Smooth muscle cell (in vitro differentiated cells): ENCODE results near the gene TACR1. TPM values are rescaled to one million over a fixed set of nuclear protein-coding genes. Genes with fewer than 3 reads are reported as not detected.

Experiments used
- DNase-seq: peaks from one replicate; lab custom pipeline; 2025; ENCODE audit not compliant: unreplicated experiment; lab: John Stamatoyannopoulos, UW
- H2AFZ ChIP-seq: fragments of 200-600 bp; sonication (generic); 2 replicates; pipeline ENCODE4 v1.6.0; 2016; ENCODE audit warnings: antibody characterized with exemption, low read depth, mild to moderate bottlenecking
- H3F3A ChIP-seq: fragments of 200-600 bp; sonication (generic); 2 replicates; pipeline ENCODE4 v1.6.0; 2017; ENCODE audit warnings: antibody characterized with exemption, low read depth
- H3K27ac ChIP-seq: fragments of 200-600 bp; sonication (generic); 2 replicates; pipeline ENCODE4 v1.5.1; 2016; ENCODE audit warnings: low read depth, mild to moderate bottlenecking
- H3K27me3 ChIP-seq: fragments of 200-600 bp; sonication (generic); 2 replicates; pipeline ENCODE4 v1.6.1; 2016; ENCODE audit warnings: low read depth, mild to moderate bottlenecking
- H3K36me3 ChIP-seq: fragments of 200-600 bp; sonication (generic); 2 replicates; pipeline ENCODE4 v1.5.1; 2016; ENCODE audit warnings: low read depth
- H3K4me1 ChIP-seq: fragments of 200-600 bp; sonication (generic); 2 replicates; pipeline ENCODE4 v1.5.1; 2016; ENCODE audit warnings: low read depth
- H3K4me2 ChIP-seq: fragments of 200-600 bp; sonication (generic); 2 replicates; pipeline ENCODE4 v1.6.0; 2016; ENCODE audit warnings: mild to moderate bottlenecking
- H3K4me3 ChIP-seq: fragments of 200-600 bp; sonication (generic); 2 replicates; pipeline ENCODE4 v1.5.1; 2016; ENCODE audit warnings: mild to moderate bottlenecking
- H3K79me2 ChIP-seq: fragments of 200-600 bp; sonication (generic); 2 replicates; pipeline ENCODE4 v1.6.0; 2016; ENCODE audit warnings: low read depth, mild to moderate bottlenecking
- H3K9ac ChIP-seq: fragments of 200-600 bp; sonication (generic); 2 replicates; pipeline ENCODE4 v1.6.0; 2016; ENCODE audit warnings: low read depth
- H3K9me3 ChIP-seq: fragments of 200-600 bp; sonication (generic); replicated peaks from 2 replicates; pipeline ENCODE4 v1.5.1; 2016; ENCODE audit warnings: low read depth
- H4K20me1 ChIP-seq: fragments of 200-600 bp; sonication (generic); 2 replicates; pipeline ENCODE4 v1.6.0; 2016; ENCODE audit warnings: low read depth
- WGBS: methylation state at CpG from one replicate; pipeline ENCODE4 v1.1.7; 2016; ENCODE audit warnings: low lambda C conversion rate; 5-methylcytosine and 5-hydroxymethylcytosine counted together
- polyA plus RNA-seq: library from polyadenylated mRNA; unstranded; fragments of >200 nt; fragmentation: Nextera tagmentation; extraction: Ambion mirVana; gene quantifications from 2 replicates; pipeline ENCODE4 v1.2.1, GENCODE V29; 2016
- total RNA-seq: library from RNA; depleted of rRNA; stranded (reverse); fragments of >200 nt; gene quantifications from 2 replicates; pipeline ENCODE4 v1.2.3, GENCODE V29; 2014
- TF ChIP-seq, protein P1 (sequence below): fragments of 200-600 bp; sonication (generic); IDR thresholded peaks from 2 replicates; pipeline ENCODE4 v1.5.1; 2017; ENCODE audit warnings: borderline replicate concordance, mild to moderate bottlenecking, antibody characterized with exemption; ENCODE audit not compliant: insufficient read depth, poor library complexity, severe bottlenecking

The TACR1 gene
- total and polyA plus RNA-seq, 2 experiments from 2014 or later: 0.93 to 4.5 TPM

DNA sequence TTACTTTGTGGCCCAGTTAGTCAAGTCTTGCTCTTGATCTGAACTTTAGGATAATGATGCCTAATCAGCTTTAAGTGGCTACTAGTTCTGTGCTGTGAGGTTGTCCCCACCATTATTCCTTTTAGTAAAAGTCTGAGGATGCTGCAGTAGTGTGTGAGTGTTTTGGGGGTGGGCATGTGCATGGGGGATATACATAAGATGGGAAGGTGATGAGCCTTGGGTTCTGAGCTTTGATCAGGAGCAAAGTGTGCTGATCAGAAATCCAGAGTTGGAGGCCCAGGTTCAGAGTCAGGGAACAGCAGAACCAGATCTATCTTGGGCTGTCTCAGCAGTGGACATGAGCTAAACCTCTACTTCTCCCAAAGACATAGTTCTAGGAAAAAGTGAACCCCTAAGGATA lies 174.1 kb downstream of the TACR1 start:
- TF ChIP-seq, protein P1, sequence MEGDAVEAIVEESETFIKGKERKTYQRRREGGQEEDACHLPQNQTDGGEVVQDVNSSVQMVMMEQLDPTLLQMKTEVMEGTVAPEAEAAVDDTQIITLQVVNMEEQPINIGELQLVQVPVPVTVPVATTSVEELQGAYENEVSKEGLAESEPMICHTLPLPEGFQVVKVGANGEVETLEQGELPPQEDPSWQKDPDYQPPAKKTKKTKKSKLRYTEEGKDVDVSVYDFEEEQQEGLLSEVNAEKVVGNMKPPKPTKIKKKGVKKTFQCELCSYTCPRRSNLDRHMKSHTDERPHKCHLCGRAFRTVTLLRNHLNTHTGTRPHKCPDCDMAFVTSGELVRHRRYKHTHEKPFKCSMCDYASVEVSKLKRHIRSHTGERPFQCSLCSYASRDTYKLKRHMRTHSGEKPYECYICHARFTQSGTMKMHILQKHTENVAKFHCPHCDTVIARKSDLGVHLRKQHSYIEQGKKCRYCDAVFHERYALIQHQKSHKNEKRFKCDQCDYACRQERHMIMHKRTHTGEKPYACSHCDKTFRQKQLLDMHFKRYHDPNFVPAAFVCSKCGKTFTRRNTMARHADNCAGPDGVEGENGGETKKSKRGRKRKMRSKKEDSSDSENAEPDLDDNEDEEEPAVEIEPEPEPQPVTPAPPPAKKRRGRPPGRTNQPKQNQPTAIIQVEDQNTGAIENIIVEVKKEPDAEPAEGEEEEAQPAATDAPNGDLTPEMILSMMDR: no peak
- H3K27me3 ChIP-seq: no peaks in the 10 kb centered on the region
- no peak overlapping the region for H3K4me2 ChIP-seq
- no peaks in the 10 kb centered on the region for H3K9me3 ChIP-seq
- no peaks in the 10 kb centered on the region for H3K4me1 ChIP-seq
- no peak for DNase-seq
- H3K4me3 ChIP-seq: no peak overlapping the region
- no peaks in the 10 kb centered on the region for H3F3A ChIP-seq
- no peaks in the 10 kb centered on the region for H4K20me1 ChIP-seq
- H2AFZ ChIP-seq: no peak overlapping the region
- H3K9ac ChIP-seq: no peak overlapping the region
- H3K36me3 ChIP-seq: no peaks in the 10 kb centered on the region
- no peak overlapping the region for H3K27ac ChIP-seq
- H3K79me2 ChIP-seq: no peaks in the 10 kb centered on the region

DNA sequence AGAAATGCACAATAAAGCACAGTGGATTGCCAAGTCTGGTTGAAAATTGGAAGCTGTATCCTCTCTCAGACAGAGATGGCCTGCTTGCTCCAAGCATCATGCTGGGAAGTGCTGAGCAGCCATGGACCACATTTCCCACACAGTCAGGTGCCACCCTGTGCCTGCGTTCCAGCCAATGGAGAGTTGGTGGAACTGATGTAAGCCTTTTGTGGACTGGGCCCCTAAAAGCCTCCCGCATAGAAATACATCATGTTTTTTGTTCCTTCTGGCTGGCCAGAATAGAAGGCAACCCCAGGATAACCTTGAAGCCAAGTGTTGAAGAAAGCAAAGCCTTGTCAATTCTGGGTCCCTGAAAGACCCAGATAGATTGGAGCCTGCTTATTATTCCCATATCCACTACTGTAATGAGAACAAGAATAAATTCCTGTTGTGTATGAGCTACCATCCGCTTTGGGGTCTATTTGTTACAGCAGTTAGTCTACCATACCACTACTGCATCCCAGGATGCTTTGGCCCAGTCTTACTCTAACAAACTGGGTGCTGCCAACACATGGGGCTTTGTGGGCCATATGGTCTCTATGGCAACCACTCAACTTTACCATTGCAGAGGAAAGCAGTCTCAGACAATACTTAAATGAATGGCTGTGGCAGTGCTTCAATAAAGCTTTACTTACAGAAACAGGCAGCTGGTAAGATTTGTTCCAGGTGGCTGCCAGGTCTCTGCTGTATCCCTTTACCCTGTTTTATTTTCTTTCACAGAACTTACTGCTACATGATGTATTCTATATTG lies 175.5 kb downstream of the TACR1 start:
- H3K36me3 ChIP-seq: no peaks in the 10 kb centered on the region
- no peaks in the 10 kb centered on the region for H3F3A ChIP-seq
- TF ChIP-seq, protein P1: no peak
- H3K9me3 ChIP-seq: no peaks in the 10 kb centered on the region
- H2AFZ ChIP-seq: no peak overlapping the region
- H3K9ac ChIP-seq: no peak overlapping the region
- H4K20me1 ChIP-seq: no peaks in the 10 kb centered on the region
- H3K4me2 ChIP-seq: no peak overlapping the region
- no peak overlapping the region for H3K4me3 ChIP-seq
- H3K27ac ChIP-seq: no peak overlapping the region
- no peaks in the 10 kb centered on the region for H3K79me2 ChIP-seq
- DNase-seq: no peak
- no peaks in the 10 kb centered on the region for H3K4me1 ChIP-seq
- no peaks in the 10 kb centered on the region for H3K27me3 ChIP-seq
- 98% methylated on average over 3 of the region's 3 CpGs for WGBS

DNA sequence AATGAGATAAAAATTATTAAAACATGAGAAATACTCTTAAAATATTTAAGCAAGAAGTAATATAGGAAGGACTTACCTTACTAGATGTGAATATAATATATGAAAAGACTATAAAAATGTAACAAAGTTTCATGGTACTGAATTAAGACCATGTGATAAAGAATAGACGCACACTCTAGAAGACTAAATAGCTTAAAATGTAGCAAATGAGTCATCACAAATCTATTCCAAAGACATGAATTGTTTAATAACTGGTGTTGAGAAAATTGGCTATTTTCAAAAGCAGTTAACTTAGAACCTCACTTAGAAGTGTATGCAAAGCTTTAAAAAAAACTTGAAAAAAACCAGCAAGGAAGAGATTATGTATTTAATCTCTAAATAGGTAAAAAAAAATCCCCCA lies 176.8 kb downstream of the TACR1 start:
- Histone ChIP-seq H4K20me1 (no peaks in the 10 kb centered on the region), H3K36me3 (no peaks in the 10 kb centered on the region), H3K9ac (no peak overlapping the region), H3K27ac (peak overlapping the region; percentile 25), H2AFZ (no peak overlapping the region), H3K4me2 (peak overlapping the region; percentile 50), H3K79me2 (no peaks in the 10 kb centered on the region), H3K27me3 (no peaks in the 10 kb centered on the region), H3F3A (no peaks in the 10 kb centered on the region), H3K4me3 (no peak overlapping the region), H3K9me3 (no peaks in the 10 kb centered on the region), H3K4me1 (no peaks in the 10 kb centered on the region)
- WGBS: 13% methylated on average over 1 of the region's 1 CpG
- DNase-seq: no peak
- TF ChIP-seq, protein P1: no peak

DNA sequence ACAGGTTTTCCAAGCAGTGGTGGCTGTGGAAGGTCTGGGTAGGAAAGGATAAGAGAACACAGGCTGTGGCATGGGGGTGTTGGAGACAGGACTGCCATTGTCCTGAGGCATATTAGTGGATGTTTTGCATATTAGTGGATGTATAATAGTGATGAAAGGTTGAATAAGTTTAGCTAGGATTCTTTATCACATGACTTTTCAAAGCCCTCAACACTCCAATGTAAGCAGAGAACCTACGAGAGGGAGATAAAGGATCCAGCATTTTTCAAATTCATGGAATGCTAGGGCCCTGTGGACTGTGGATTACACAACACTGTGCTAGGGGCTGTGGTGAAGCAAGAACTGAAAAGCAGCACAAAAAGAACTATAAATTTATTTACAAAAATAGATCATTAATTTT lies 177.6 kb downstream of the TACR1 start:
- Histone ChIP-seq H4K20me1 (no peaks in the 10 kb centered on the region), H3K79me2 (no peaks in the 10 kb centered on the region), H3K9ac (no peak overlapping the region), H3F3A (no peaks in the 10 kb centered on the region), H3K36me3 (no peaks in the 10 kb centered on the region), H3K27ac (peak overlapping the region; percentile 25), H3K4me2 (peak overlapping the region; percentile 50), H3K4me3 (no peak overlapping the region), H3K27me3 (no peaks in the 10 kb centered on the region), H3K4me1 (no peaks in the 10 kb centered on the region), H2AFZ (no peak overlapping the region), H3K9me3 (no peaks in the 10 kb centered on the region)
- WGBS: 7% methylated on average over 1 of the region's 1 CpG
- no peak for DNase-seq
- TF ChIP-seq, protein P1: no peak
